HepG2 (cell line): Measurements from ENCODE around the gene ATP6V0D1.

ENCODE experiments used
- CTCF ChIP-seq: sonication (generic); formaldehyde crosslinking; IDR thresholded peaks from 2 replicates; pipeline ENCODE4 v1.5.0; 2020; ENCODE audit warnings: mild to moderate bottlenecking, missing genetic modification reagents, moderate library complexity
- ESRRA ChIP-seq: sonication (generic); formaldehyde crosslinking; IDR thresholded peaks from 2 replicates; pipeline ENCODE4 v1.5.1; 2020; ENCODE audit warnings: mild to moderate bottlenecking, low read depth, missing genetic modification reagents
- MAZ ChIP-seq, 2 experiments: sonication (generic) in 1 of 2; formaldehyde crosslinking in 1 of 2; IDR thresholded peaks; 2 replicates each; pipeline versions ENCODE4 v1.5.0 to v1.6.1; 2012 to 2020; ENCODE audit warnings: low read depth in 2 of 2, mild to moderate bottlenecking in 2 of 2, borderline replicate concordance in 1 of 2, improper control_type of control experiment in 1 of 2, low read length in 1 of 2, missing genetic modification reagents in 1 of 2, moderate library complexity in 1 of 2
- SUZ12 ChIP-seq: fragments of 150-350 bp; IDR thresholded peaks from 2 replicates; pipeline ENCODE4 v1.6.1; 2014; ENCODE audit warnings: low read depth, low read length
- ZBTB1 ChIP-seq: sonication (generic); formaldehyde crosslinking; IDR thresholded peaks from 2 replicates; pipeline ENCODE4 v1.4.0; 2020; ENCODE audit warnings: missing genetic modification reagents, borderline replicate concordance

DNA sequence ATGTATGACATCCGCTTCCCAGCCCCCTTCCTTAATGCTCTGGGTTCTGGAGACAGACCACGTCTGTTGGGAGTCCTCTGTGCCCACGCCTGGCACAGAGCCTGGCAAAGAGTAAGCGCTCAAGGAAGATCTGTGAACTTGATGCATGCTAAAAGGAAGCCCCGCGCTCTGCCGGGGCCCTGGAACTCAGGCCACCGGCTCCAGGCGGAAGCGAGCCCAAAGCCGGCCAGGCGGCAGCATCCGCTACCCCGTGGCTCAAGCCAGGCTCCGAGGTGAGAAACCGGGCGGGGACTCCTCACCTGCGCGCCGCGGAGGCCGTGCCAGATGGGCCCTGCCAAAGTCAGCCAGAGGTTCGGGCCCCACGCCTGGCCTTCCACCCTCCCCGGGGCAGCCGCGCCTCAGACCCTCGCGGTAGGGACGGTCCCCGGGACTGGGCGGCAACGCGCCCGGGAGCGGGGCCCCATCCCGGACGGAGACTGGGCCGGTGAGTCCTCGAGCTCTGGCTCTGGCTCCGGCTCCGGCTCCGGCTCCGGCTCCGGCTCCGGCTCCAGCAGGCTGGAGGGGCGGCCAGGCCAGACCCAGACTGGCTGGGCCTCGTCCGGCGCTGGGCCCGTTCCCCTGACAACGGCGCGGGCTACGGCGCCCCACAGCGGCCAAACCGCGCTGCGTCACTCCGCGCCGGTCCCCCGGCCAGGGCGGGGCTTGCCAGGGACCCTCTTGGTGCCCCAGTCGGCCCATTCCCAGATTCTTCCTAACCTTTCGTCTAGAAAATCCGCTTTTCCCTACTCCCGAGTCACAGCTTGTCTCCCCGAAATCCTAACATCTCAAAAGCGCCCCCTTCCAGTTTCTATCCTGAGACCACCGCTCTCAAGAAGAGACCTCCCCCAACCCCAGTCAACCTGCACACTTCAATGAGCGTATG is 64.8 kb downstream of the ATP6V0D1 start, which contains the start of gene ZDHHC1:
- TF ChIP-seq CTCF (CRISPR knock-in tag): peak; percentile 89
- no peak for TF ChIP-seq ZBTB1 (CRISPR knock-in tag)
- TF ChIP-seq SUZ12: no peak
- peak; percentile 54 for TF ChIP-seq MAZ (IDR thresholded peaks at IDR 0.05; ENCODE audit: borderline replicate concordance, low read depth, low read length)
- peak; percentile 91; the same call in 1 of the 2 replicates for TF ChIP-seq MAZ (CRISPR knock-in tag; IDR thresholded peaks at IDR 0.05; ENCODE audit: low read depth)
- TF ChIP-seq ESRRA (CRISPR knock-in tag): peak; percentile 77; the same call in 1 of the 2 replicates
